Ovary (tissue), 9 donors: ENCODE measurements around the gene MVB12A. TPM values are rescaled to one million over a fixed set of nuclear protein-coding genes. Genes with fewer than 3 reads are reported as not detected.

ENCODE experiments used
- DNase-seq, 5 donors: peaks; one replicate each; pipeline ENCODE4 v3.0.0-alpha.2; 2019 to 2020
- H3K27ac ChIP-seq, 2 donors: fragments of 200-600 bp; one replicate each; pipeline versions ENCODE4 v1.5.1 to v1.8.0; 2019 to 2022
- H3K27me3 ChIP-seq: fragments of 200-600 bp; one replicate; pipeline ENCODE4 v1.8.0; 2022
- H3K36me3 ChIP-seq: fragments of 200-600 bp; sonication (generic); one replicate; pipeline ENCODE4 v1.5.1; 2019
- H3K4me1 ChIP-seq: one replicate; pipeline ENCODE4 v1.8.1; 2013; ENCODE audit warnings: mild to moderate bottlenecking, moderate library complexity; ENCODE audit not compliant: insufficient read depth
- H3K4me3 ChIP-seq: fragments of 200-600 bp; sonication (generic); one replicate; pipeline ENCODE4 v1.5.1; 2017
- H3K9me3 ChIP-seq, 2 donors: fragments of 200-600 bp in 1 of 2; sonication (generic) in 1 of 2; one replicate each; pipeline versions ENCODE4 v1.5.1 to v1.8.1; 2013 to 2019; ENCODE audit warnings: mild to moderate bottlenecking in 1 of 2, moderate library complexity in 1 of 2
- CTCF ChIP-seq, 3 donors: fragments of 450-650 bp in 2 of 3; fragments of 200-600 bp in 1 of 3; IDR thresholded peaks; one replicate each; pipeline versions ENCODE4 v1.5.1 to v1.8.0; 2016 to 2022; ENCODE audit warnings: antibody characterized with exemption in 3 of 3, mild to moderate bottlenecking in 1 of 3
- EP300 ChIP-seq: sonication (generic); formaldehyde crosslinking; IDR thresholded peaks from one replicate; pipeline ENCODE4 v1.6.1; 2017; ENCODE audit warnings: antibody characterized with exemption
- POLR2A ChIP-seq: fragments of 450-650 bp; IDR thresholded peaks from one replicate; pipeline ENCODE4 v1.6.1; 2017; ENCODE audit warnings: antibody characterized with exemption, mild to moderate bottlenecking, moderate library complexity
- WGBS, 3 donors: extraction: QIAGEN DNeasy Blood & Tissue Kit in 1 of 3; methylation state at CpG; one replicate each; pipeline versions ENCODE4 v1.1.5 to v1.1.7; 2013 to 2017; 5-methylcytosine and 5-hydroxymethylcytosine counted together
- intact Hi-C, 4 donors: fragments of 100-400 bp; cut with DNase I; formaldehyde crosslinking; loops; one replicate each; pipeline versions ENCODE4 v1.11.0 to v1.15.1; 2022 to 2023
- polyA plus RNA-seq, 2 donors: library from polyadenylated mRNA; stranded (reverse); fragments of 200-250 nt in 1 of 2; fragments of 350-450 nt in 1 of 2; fragmentation: Illumina TruSeq in 1 of 2; extraction: RNeasy Lipid Tissue Mini Kit (QIAGEN cat#74804) in 1 of 2; gene quantifications; one replicate each; pipeline ENCODE4 v1.2.3, GENCODE V29; 2013 to 2014
- total RNA-seq, 7 donors: library from RNA; depleted of rRNA in 2 of 7; stranded (reverse); fragments of >200 nt in 2 of 7; fragmentation: NEBNext Ultra II Directional in 3 of 7; extraction: Animal tissue kit (Norgen Biotek cat#: 25700) in 3 of 7; gene quantifications; one replicate each; pipeline versions ENCODE4 v1.1.0 to v1.2.4, GENCODE V29; 2016 to 2023
- donor health status: DM: no; HTN: no; CAD: no; lungs with moderate emphysema.
- donor health status: DM: no; HTN: no; CAD: no.
- donor health status: Bipolar disorder and iron deficiency.
- donor health status: DM: yes; HTN: yes; CAD: no.
- donor health status: DM: no; HTN: no; CAD: no.
- donor health status: DM: yes; HTN: yes; CAD: no.

MVB12A gene
- total and polyA plus RNA-seq, 9 donors, result 7.6 to 90.4 (median 77.8) TPM

- Histone ChIP-seq H3K27me3 (no peaks in the 10 kb centered on the region), H3K4me3 (no peak overlapping the region), H3K27ac (no peak overlapping the region), H3K36me3 (no peaks in the 10 kb centered on the region), H3K9me3 (no peaks in the 10 kb centered on the region), H3K4me1 (peaks cover 2% of the 10 kb centered on the region)
- WGBS, 3 donors, result 94 to 97% (median 96%) methylated on average over 1 of the region's 1 CpG
- DNase-seq, result no peak
- no peak for TF ChIP-seq CTCF (IDR thresholded peaks at IDR 0.05)
- TF ChIP-seq POLR2A, result no peak
- no peak for TF ChIP-seq EP300
- intact Hi-C loops, result no loop called here
Observed at GRCh38 chr19:17445526-17446165, 25.8 kb downstream of the MVB12A start.

- 30 to 38% (median 33%) methylated on average over 5 of the region's 5 CpGs for WGBS, 3 donors
- Histone ChIP-seq H3K27ac (peak overlapping the region in 1 of 2 donors; percentile 28), H3K36me3 (no peaks in the 10 kb centered on the region), H3K4me1 (peaks cover 2% of the 10 kb centered on the region), H3K4me3 (peak overlapping the region; percentile 52), H3K9me3 (no peaks in the 10 kb centered on the region), H3K27me3 (no peaks in the 10 kb centered on the region)
- TF ChIP-seq POLR2A, result no peak
- no peak for TF ChIP-seq CTCF (IDR thresholded peaks at IDR 0.05)
- no peak for TF ChIP-seq EP300
- intact Hi-C loops, result no loop called here
- DNase-seq, result no peak
Observed at GRCh38 chr19:17447704-17448130, 27.9 kb downstream of the MVB12A start.

GRCh38 chr19:17448131-17448967 is 28.5 kb downstream of the MVB12A start, which contains the start of gene TMEM221:
Gene TMEM221, minus strand, starts transcription at chr19:17448668. Its CDS starts 206 bp downstream, at chr19:17448462.
- Histone ChIP-seq H3K4me3 (peak within 1 kb of the TSS; percentile 52), H3K36me3 (no peaks in the 10 kb centered on the region), H3K4me1 (peaks cover 2% of the 10 kb centered on the region), H3K27me3 (no peaks in the 10 kb centered on the region), H3K9me3 (no peaks in the 10 kb centered on the region), H3K27ac (peak within 1 kb of the TSS in 1 of 2 donors; percentile 28)
- peak; percentile 71 to 82 (median 78) for DNase-seq
- 0 to 1% (median 1%) methylated on average over 53 to 81 of the region's 81 CpGs for WGBS, 3 donors
- intact Hi-C loops, result no loop called here
- TF ChIP-seq CTCF (IDR thresholded peaks at IDR 0.05) (peak; percentile 49 to 58 (median 53)), POLR2A (no peak)

GRCh38 chr19:17450264-17451075 is 30.6 kb downstream of the MVB12A start:
- TF ChIP-seq EP300 (no peak), POLR2A (no peak), CTCF (IDR thresholded peaks at IDR 0.05) (no peak)
- Histone ChIP-seq H3K4me1 (peaks cover 4% of the 10 kb centered on the region), H3K36me3 (no peaks in the 10 kb centered on the region), H3K27me3 (no peaks in the 10 kb centered on the region), H3K9me3 (no peaks in the 10 kb centered on the region), H3K4me3 (no peak overlapping the region), H3K27ac (no peak overlapping the region)
- intact Hi-C loops, result no loop called here
- WGBS, 3 donors, result 53 to 57% (median 55%) methylated on average over 8 of the region's 8 CpGs
- DNase-seq, result no peak
